ENCODE results near the gene DPPA3. TPM values are rescaled to one million over a fixed set of nuclear protein-coding genes. Genes with fewer than 3 reads are reported as not detected.
"Not testable (repeated sequence)": the region's sequence is repeated elsewhere in the genome, so short reads cannot be mapped to it uniquely, and the experiment has no call there.

The DPPA3 gene
- polyA plus RNA-seq (ENCODE audit: insufficient read depth in 1 of 5, insufficient read length in 5 of 5, low replicate concordance in 1 of 5): not detected
- long read RNA-seq, donor 1: 0 reads
- long read RNA-seq, donor 2: 0 reads
- long read RNA-seq, donor 3: 0 reads
- long read RNA-seq, donor 4: 0 reads
- long read RNA-seq, donor 5: 0 reads
- long read RNA-seq, donor 6: 0 reads
- long read RNA-seq, donor 7: 0 reads
- long read RNA-seq, donor 8: 0 reads

- no peak for DNase-seq
These were observed at the start of gene DPPA3 for GRCh38 chr12:7711133-7711532. Gene DPPA3, plus strand, starts transcription at chr12:7711433. Its CDS starts 138 bp downstream, at chr12:7711571.

GRCh38 chr12:7661741-7662140 lies 49.5 kb upstream of the DPPA3 start:
- DNase-seq: no peak

- no peak for DNase-seq
These were observed 44.6 kb upstream of the DPPA3 start for GRCh38 chr12:7666595-7666994.

- DNase-seq: no peak
These were observed 44.1 kb upstream of the DPPA3 start for GRCh38 chr12:7667125-7667524.

- no peak for DNase-seq
These were observed 43.1 kb upstream of the DPPA3 start for GRCh38 chr12:7668171-7668570.

GRCh38 chr12:7675455-7675854 lies 35.8 kb upstream of the DPPA3 start:
- DNase-seq: not testable (repeated sequence)

GRCh38 chr12:7677432-7677888 lies 33.8 kb upstream of the DPPA3 start:
- peak; percentile 30 to 40 for DNase-seq

- no peak for DNase-seq
These were observed 32.5 kb upstream of the DPPA3 start for GRCh38 chr12:7678744-7679143.

- DNase-seq: no peak
These were observed 31.8 kb upstream of the DPPA3 start for GRCh38 chr12:7679251-7680045.

GRCh38 chr12:7681535-7681934 lies 29.7 kb upstream of the DPPA3 start:
- DNase-seq: no peak

- DNase-seq: no peak
These were observed 17.4 kb upstream of the DPPA3 start for GRCh38 chr12:7693793-7694192.

- no peak for DNase-seq
These were observed 16.5 kb upstream of the DPPA3 start for GRCh38 chr12:7694556-7695236.

- no peak for DNase-seq
These were observed 16.0 kb upstream of the DPPA3 start for GRCh38 chr12:7695237-7695560.

- DNase-seq: peak; percentile 33 to 36
These were observed 15.6 kb upstream of the DPPA3 start, which contains the start of gene GDF3 for GRCh38 chr12:7695566-7696197. Gene GDF3, minus strand, starts transcription at chr12:7695775. Its CDS starts 47 bp downstream, at chr12:7695728.

- DNase-seq: no peak
These were observed 5.4 kb upstream of the DPPA3 start for GRCh38 chr12:7705846-7706245.

GRCh38 chr12:7709969-7710675 lies 1.1 kb upstream of the DPPA3 start:
- DNase-seq: no peak

GRCh38 chr12:7712841-7713442 lies 1.7 kb downstream of the DPPA3 start:
- DNase-seq: no peak

- no peak for DNase-seq
These were observed 5.1 kb downstream of the DPPA3 start for GRCh38 chr12:7716381-7716780.

- no peak for DNase-seq
These were observed 8.9 kb downstream of the DPPA3 start for GRCh38 chr12:7719946-7720730.

GRCh38 chr12:7723926-7724325 lies 12.7 kb downstream of the DPPA3 start:
- no peak for DNase-seq

Data from right lung (tissue), 10 donors.